Muscle of back (tissue), 11 donors: ENCODE data around the gene CEBPA. TPM values are rescaled to one million over a fixed set of nuclear protein-coding genes. Genes with fewer than 3 reads are reported as not detected.
"Not testable (repeated sequence)": the region's sequence is repeated elsewhere in the genome, so short reads cannot be mapped to it uniquely, and the experiment has no call there.

Experiments
- DNase-seq, 3 donors: peaks; one replicate each; pipeline versions ENCODE4 v3.0.0 to v3.0.0-alpha.2; 2013
- polyA plus RNA-seq, 10 donors: library from polyadenylated mRNA; unstranded; fragments of 120-200 nt; gene quantifications; one replicate each; pipeline ENCODE4 v1.2.1, GENCODE V29; 2013; ENCODE audit not compliant: insufficient read length in 10 of 10

The CEBPA gene
- polyA plus RNA-seq, 10 donors = 3.2 to 12.9 (median 4.6) TPM

- DNase-seq = no peak
Observed at GRCh38 chr19:33301900-33302174, 497 bp downstream of the CEBPA start.

GRCh38 chr19:33301144-33301899 lies 1.0 kb downstream of the CEBPA start:
- DNase-seq = peak in 1 of 3 donors; percentile 72

DNA sequence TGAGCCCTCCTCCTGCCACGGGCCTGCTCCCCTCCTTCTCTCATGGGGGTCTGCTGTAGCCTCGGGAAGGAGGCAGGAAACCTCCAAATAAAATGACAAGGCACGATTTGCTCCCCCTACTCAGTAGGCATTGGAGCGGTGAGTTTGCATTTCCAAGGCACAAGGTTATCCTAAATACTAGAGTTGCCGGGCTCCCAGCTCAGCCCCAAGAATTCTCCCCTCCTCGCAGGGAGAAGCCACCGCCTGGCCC lies 1.5 kb downstream of the CEBPA start:
- no peak for DNase-seq

GRCh38 chr19:33300009-33300893 lies 2.1 kb downstream of the CEBPA start:
- peak in 1 of 3 donors; percentile 62 for DNase-seq

DNA sequence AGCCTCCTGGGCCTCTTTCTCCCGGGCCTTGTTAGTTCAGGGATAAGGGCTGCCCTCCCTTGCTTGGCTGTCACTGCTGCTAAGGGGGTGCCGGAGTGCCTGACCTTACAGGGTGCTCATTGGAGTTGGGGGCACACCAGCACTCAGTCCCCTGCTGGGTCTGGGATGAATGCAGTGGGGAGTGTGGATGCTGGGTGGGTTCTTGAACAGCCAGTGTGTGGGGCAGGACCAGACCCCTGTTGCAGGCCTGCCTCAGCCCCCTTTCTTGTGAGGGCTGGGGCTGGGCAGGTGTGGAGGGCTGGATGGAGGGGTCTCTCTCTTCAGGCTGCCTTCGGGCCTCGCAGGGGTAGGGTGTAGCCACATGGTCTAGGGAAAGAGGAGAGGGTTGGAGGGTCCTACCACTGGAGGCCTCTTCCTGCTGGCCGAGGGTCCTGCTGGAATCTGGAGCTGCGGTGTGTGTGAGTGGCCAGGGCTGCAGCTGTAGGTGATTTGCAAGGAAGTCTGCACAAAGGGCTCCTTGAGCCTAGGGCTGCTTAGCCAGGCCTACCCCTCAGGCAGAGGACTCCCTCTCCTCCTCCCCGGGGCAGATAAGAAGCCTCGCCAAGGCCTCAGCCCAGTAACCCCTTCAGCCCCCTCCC lies 3.2 kb downstream of the CEBPA start:
- no peak for DNase-seq

DNA sequence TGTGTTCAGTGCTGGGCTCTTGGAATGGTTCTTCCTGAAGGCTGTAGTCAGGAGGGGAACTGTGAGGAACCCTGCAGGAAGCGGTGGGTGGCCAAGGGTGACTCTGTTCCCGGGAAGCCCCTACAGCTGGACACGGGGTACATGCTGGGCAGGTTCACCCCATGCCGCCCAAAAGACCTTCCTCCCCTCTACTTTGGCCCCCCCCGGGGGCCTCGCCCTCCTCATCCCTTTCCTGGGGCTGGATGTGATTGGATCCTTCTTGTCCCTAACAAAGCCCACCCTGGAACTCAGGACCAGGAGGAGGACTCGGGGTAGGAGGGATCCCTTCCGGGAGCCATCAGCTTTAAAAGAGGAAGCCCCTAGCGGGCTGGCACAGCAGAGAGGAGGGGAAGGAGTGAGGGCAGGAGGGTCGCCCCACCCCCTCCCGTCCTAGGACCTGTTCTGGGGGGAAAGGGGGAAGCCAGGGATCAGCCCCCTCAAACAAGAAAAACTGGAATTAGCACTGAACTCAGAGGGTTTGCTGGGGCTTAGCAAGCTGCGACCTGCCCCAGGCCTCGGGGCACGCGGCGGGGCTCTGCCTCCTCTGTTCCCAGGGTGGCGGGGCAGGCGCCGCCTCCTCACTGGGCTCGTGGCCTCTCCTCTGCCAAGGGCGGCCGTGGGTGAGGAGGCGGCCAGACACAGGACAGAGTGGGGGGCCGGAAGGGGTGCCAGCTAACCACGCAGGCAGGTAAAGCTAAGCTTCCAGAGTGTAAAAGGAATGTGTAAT lies 4.0 kb downstream of the CEBPA start:
- DNase-seq = no peak

DNA sequence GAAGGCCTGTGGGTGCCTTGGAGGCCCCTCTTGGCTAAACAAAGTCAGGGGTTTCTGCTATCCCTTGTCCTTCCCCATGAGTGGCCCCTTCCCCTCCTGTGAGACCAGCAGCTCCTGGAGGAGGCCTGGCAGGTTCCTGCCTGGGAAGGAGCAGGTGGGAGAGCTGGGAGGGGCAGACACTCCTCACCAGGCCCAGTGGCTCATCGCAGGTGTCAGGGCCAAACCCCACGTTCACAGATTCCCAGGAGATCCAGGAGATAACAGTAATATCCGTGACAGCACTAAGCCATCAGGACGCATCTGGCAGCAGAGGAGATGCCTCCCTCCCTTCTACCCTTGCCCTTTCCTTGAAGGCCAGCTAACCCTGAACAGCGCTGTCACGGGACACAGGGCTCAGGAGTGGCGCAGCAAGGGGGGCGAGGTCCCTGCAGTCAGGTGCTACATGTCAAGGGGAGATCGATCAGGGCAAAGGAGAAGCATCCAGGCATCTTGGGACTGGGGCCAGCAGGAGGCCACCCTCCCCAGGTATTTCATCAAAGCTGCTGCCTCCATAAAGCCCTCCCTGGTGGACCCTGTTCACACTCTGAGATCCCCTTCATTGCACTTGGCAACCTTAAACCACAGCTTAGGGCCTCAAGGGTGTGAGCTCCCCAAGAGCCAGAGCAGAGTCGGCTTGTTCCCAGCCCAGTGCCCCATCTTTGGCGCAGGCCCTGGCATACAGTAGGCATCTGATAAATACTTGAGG lies 4.8 kb downstream of the CEBPA start:
- DNase-seq = no peak

DNA sequence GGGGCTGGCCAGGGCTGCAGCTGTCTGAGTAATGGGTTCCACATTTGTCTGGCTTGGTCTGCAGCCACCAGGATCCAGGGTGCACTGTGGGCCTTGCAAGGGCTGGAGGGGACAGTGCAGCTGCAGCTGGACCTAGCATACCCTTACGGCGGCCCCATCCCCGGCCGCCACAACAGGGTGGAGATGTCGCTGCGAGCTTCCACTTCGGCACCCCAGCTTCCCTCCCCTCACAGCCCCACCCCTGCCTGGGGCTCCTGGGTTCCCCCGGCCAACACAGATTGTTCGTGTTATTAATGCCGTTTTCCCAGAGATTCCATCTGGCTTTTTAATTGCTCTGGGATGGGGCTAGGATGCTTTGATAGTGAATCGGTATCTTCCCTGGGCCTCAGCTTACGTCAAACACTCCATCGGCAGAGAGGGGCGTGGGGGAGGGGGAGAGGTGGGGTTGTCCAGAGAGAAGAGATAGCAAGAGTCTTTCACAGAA lies 5.8 kb downstream of the CEBPA start:
- peak; percentile 65 to 91 (median 71) for DNase-seq

- no peak for DNase-seq
Observed at GRCh38 chr19:33295621-33296487, 6.5 kb downstream of the CEBPA start.

DNA sequence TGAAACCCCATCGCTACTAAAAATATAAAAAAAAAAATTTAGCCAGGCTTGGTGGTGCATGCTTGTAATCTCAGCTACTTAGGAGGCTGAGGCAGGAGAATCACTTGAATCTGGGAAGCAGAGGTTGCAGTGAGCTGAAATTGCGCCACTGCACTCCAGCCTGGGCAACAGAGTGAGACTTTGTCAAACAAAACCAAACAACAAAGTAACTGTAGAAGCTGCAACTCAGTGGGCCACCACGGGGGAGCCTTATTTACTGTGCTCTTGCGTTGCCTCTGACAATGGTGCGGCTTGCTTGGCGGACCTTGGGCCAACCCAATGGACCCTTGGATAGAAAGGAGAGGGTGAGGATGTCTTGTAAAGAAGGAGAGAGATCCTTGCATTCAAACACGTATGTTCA lies 7.3 kb downstream of the CEBPA start:
- not testable (repeated sequence) for DNase-seq

GRCh38 chr19:33294058-33294798 lies 8.1 kb downstream of the CEBPA start:
- no peak for DNase-seq

DNA sequence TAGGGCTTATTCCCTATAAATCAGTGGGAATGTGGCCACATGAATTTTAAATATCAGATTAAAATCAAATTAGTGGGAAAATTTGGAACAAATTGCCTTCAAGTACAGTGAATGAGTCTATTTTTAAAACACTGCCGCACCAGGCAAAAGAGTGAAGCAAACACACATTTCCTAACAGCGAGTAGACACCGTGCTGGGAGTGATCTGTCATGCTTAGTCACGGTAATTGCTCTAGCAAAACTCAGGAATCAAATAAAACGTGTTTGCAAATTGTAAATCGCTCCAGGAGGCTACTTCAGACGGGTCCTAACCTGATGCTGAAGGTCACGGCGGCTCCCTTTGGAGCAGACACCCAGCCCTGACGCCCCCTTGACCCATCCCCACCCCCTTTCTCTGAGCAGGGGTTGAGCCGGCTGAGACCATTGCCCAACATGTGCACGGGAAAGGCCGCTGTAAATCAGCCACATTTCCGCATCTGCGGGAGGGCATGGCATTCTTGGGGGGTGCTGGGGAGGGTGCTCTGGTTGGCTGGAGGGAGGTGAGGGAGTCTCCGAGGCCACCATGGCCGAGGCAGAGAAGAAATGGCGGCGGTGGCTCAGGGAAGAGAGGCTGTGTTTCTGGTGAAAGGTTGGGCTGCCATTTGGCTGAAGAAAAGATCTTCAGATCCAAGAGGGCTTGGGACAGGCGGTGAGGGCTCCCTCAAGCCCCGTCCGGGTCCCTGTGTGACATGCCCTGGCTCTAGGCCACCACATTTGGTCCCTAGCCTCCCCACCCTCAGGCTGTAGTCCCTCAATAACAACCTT lies 8.9 kb downstream of the CEBPA start:
- DNase-seq = peak; percentile 52 to 74 (median 53)

- DNase-seq = no peak
Observed at GRCh38 chr19:33292595-33293254, 9.6 kb downstream of the CEBPA start.

- no peak for DNase-seq
Observed at GRCh38 chr19:33291623-33292534, 10.5 kb downstream of the CEBPA start.

GRCh38 chr19:33290956-33291622 lies 11.2 kb downstream of the CEBPA start:
- no peak for DNase-seq

- DNase-seq = no peak
Observed at GRCh38 chr19:33290082-33290815, 12.1 kb downstream of the CEBPA start.
